ENCODE measurements around the gene PCSK7. TPM values are rescaled to one million over a fixed set of nuclear protein-coding genes. Genes with fewer than 3 reads are reported as not detected.

Gene PCSK7
- total RNA-seq, 1 experiment from 2014 or later: 30.0 TPM

DNA sequence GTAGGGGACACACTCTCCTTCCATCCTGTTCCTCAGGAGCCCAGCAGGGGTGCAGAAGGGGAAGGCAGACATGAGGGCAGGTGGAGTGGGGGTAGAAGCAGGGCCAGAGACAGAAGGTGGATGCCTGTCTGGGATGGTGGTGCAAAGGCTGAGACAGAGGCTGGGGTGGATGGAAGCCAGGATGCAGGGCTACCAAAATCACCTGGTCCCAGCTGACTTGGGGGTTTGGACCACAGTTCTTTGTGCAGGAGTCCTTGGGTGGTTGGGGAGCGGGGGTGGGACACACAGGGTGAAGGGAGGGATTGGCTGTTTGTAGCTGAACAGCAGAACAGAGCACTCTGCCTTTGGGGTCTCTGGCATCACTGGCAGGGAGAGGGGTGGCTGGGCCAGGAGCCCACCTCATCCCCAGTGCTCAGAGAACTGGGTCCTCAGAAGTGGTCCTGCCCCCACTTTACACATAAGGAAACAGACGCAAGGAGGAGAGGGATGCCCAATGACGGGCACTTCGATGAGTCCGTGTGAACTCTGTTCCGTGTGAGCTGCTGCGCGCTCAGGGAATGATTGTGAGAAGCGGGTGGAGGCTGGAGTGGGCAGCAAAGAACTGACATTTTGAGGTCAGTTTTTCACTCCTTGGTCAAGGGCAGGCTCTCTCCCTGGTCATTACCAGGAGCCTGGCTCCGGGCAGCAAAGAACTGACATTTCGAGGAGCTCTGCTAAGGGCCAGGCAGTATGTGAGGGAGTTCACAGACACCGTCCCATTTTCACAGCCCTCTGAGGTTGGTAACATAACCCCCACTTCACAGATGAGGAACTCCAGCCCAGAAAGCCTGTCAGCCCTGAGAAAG lies 30.8 kb downstream of the PCSK7 start (continued):
- TF ChIP-seq, protein P1, sequence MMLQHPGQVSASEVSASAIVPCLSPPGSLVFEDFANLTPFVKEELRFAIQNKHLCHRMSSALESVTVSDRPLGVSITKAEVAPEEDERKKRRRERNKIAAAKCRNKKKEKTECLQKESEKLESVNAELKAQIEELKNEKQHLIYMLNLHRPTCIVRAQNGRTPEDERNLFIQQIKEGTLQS (IDR thresholded peaks at IDR 0.05): no peak
- TF ChIP-seq TCF7L2 (IDR thresholded peaks at IDR 0.05; ENCODE audit: borderline replicate concordance, extremely low read depth, insufficient read depth, insufficient read length): no peak
- no peak for TF ChIP-seq RAD21 (IDR thresholded peaks at IDR 0.05; ENCODE audit: low read depth)
- TF ChIP-seq SP1 (IDR thresholded peaks at IDR 0.05; ENCODE audit: low read depth): no peak
- TF ChIP-seq POLR2A (IDR thresholded peaks at IDR 0.05; ENCODE audit: borderline replicate concordance, extremely low read depth, insufficient read depth, insufficient read length): no peak
- no peak for TF ChIP-seq JUND (IDR thresholded peaks at IDR 0.05)
- no peak for TF ChIP-seq EZH2phosphoT487 (IDR thresholded peaks at IDR 0.05; ENCODE audit: borderline replicate concordance)

DNA sequence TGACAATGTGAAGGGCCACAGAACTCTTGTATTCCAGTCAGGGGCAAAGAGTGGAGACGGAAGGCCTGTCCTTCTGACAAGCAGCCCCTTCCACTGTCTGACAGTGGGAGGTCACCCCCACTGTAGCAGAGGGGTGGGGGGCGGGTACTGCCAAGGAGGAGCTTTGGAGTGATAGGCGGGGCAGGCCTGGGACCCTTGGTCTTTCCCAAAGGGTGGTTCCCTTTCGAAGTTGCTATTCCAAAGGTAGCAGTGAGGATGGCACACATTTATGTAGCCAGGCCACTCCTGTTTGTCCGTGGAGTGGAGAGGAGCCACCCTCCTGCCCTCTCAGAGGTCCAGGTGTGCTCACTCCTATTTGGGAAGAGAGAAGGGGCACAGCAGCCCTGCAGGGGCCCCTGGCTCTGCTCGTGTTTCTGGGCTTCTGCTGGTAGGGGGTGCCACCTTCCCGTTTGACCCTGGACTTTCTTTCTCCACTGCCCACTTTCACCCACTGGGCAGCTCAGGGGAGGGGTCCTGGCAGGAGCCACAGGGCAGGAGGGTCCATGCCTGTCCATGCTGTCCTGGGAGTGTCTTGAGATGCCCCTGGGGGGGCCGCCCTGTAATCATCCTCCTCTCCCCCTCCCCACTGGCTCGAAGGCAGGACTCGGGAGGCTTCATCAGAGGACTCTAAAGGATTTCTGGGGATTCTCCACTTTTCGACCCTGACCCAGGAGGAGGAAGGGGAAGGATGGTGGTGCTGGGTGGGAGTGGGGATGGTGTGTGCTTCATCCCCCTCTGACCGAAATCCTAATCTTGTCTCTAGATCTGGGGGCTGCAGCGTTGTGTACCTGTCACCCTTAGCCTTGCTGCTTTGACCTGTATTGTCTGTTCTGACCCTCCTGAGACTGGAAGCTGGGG lies 31.7 kb downstream of the PCSK7 start:
- Histone ChIP-seq H3K4me1 (ENCODE audit: control insufficient read depth in 1 of 2, insufficient read depth in 2 of 2, low read length in 2 of 2) (peaks cover 13 to 26% of the 10 kb centered on the region in 2 experiments), H3K9me2 (ENCODE audit: insufficient read depth) (no peaks in the 10 kb centered on the region), H3K36me3 (ENCODE audit: control insufficient read depth in 1 of 2, insufficient read depth in 2 of 2, low read length in 2 of 2) (peaks cover 0 to 3% of the 10 kb centered on the region in 2 experiments; a peak in 1 of 4 replicates), H3K4me2 (ENCODE audit: low read length) (no peak overlapping the region), H3K79me2 (ENCODE audit: insufficient read depth, low read length) (no peaks in the 10 kb centered on the region), H3K4me3 (replicated peaks in 1 of 2; ENCODE audit: low read depth in 1 of 2, low read length in 2 of 2) (no peak overlapping the region), H3K9me3 (ENCODE audit: control insufficient read depth in 1 of 2, insufficient read depth in 1 of 2, low read depth in 1 of 2, low read length in 2 of 2) (no peaks in the 10 kb centered on the region), H2AFZ (ENCODE audit: low read depth, low read length, poor library complexity, severe bottlenecking) (no peak overlapping the region), H3K9ac (ENCODE audit: low read length) (no peak overlapping the region), H3K27me3 (ENCODE audit: insufficient read depth, low read length) (no peaks in the 10 kb centered on the region), H4K20me1 (ENCODE audit: insufficient read depth) (no peaks in the 10 kb centered on the region), H3K27ac (ENCODE audit: low read depth, low read length) (no peak overlapping the region)
- ChIA-PET POLR2A (no interaction called here), RAD21 (ENCODE audit: low non-redundant PET in 1 of 2, low total read pairs in 2 of 2, uncharacterized antibody in 2 of 2, unreplicated experiment in 2 of 2) (no interaction called here), CTCF (no interaction called here)
- intact Hi-C loops (cut with micrococcal nuclease): no loop called here
- no TSS peak for BruUV-seq (replicated peaks)
- TF ChIP-seq TCF7L2 (IDR thresholded peaks at IDR 0.05; ENCODE audit: borderline replicate concordance, extremely low read depth, insufficient read depth, insufficient read length) (no peak), JUND (IDR thresholded peaks at IDR 0.05) (no peak), ZFX (IDR thresholded peaks at IDR 0.05) (no peak), EZH2phosphoT487 (IDR thresholded peaks at IDR 0.05; ENCODE audit: borderline replicate concordance) (no peak)
- TF ChIP-seq, protein P2, sequence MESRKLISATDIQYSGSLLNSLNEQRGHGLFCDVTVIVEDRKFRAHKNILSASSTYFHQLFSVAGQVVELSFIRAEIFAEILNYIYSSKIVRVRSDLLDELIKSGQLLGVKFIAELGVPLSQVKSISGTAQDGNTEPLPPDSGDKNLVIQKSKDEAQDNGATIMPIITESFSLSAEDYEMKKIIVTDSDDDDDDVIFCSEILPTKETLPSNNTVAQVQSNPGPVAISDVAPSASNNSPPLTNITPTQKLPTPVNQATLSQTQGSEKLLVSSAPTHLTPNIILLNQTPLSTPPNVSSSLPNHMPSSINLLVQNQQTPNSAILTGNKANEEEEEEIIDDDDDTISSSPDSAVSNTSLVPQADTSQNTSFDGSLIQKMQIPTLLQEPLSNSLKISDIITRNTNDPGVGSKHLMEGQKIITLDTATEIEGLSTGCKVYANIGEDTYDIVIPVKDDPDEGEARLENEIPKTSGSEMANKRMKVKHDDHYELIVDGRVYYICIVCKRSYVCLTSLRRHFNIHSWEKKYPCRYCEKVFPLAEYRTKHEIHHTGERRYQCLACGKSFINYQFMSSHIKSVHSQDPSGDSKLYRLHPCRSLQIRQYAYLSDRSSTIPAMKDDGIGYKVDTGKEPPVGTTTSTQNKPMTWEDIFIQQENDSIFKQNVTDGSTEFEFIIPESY (IDR thresholded peaks at IDR 0.05; ENCODE audit: extremely low read depth, insufficient replicate concordance, low read length): no peak
- TF ChIP-seq, protein P3, sequence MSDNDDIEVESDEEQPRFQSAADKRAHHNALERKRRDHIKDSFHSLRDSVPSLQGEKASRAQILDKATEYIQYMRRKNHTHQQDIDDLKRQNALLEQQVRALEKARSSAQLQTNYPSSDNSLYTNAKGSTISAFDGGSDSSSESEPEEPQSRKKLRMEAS (IDR thresholded peaks at IDR 0.05): no peak
- TF ChIP-seq, protein P4, sequence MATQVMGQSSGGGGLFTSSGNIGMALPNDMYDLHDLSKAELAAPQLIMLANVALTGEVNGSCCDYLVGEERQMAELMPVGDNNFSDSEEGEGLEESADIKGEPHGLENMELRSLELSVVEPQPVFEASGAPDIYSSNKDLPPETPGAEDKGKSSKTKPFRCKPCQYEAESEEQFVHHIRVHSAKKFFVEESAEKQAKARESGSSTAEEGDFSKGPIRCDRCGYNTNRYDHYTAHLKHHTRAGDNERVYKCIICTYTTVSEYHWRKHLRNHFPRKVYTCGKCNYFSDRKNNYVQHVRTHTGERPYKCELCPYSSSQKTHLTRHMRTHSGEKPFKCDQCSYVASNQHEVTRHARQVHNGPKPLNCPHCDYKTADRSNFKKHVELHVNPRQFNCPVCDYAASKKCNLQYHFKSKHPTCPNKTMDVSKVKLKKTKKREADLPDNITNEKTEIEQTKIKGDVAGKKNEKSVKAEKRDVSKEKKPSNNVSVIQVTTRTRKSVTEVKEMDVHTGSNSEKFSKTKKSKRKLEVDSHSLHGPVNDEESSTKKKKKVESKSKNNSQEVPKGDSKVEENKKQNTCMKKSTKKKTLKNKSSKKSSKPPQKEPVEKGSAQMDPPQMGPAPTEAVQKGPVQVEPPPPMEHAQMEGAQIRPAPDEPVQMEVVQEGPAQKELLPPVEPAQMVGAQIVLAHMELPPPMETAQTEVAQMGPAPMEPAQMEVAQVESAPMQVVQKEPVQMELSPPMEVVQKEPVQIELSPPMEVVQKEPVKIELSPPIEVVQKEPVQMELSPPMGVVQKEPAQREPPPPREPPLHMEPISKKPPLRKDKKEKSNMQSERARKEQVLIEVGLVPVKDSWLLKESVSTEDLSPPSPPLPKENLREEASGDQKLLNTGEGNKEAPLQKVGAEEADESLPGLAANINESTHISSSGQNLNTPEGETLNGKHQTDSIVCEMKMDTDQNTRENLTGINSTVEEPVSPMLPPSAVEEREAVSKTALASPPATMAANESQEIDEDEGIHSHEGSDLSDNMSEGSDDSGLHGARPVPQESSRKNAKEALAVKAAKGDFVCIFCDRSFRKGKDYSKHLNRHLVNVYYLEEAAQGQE (IDR thresholded peaks at IDR 0.05; ENCODE audit: low read depth): no peak
- ATAC-seq: no peak
- DNase-seq (ENCODE audit: low read depth, low spot score): no peak
